H9 (cell line): ENCODE results near the gene ACSL6. TPM values are rescaled to one million over a fixed set of nuclear protein-coding genes. Genes with fewer than 3 reads are reported as not detected.

Experiments used
- DNase-seq: peaks from one replicate; pipeline ENCODE4 v3.0.0-alpha.2; 2017
- H2AFZ ChIP-seq: one replicate; pipeline ENCODE4 v1.6.1; 2013; ENCODE audit warnings: mild to moderate bottlenecking, low read length, control low read depth, moderate library complexity
- H2AK5ac ChIP-seq: 2 replicates; pipeline ENCODE4 v1.6.1; 2013; ENCODE audit warnings: low read length, control low read depth, mixed read lengths; ENCODE audit not compliant: insufficient read length
- H2BK120ac ChIP-seq: one replicate; pipeline ENCODE4 v1.6.1; 2013; ENCODE audit warnings: low read depth, mild to moderate bottlenecking, low read length, control low read depth, inconsistent platforms; ENCODE audit not compliant: poor library complexity, severe bottlenecking
- H2BK12ac ChIP-seq: 2 replicates; pipeline ENCODE4 v1.6.1; 2013; ENCODE audit warnings: low read length, control low read depth, mixed read lengths, low read depth; ENCODE audit not compliant: insufficient read length
- H2BK15ac ChIP-seq: 2 replicates; pipeline ENCODE4 v1.6.1; 2013; ENCODE audit warnings: low read depth, low read length, control low read depth
- H2BK20ac ChIP-seq: one replicate; pipeline ENCODE4 v1.6.1; 2013; ENCODE audit warnings: low read depth, mild to moderate bottlenecking, low read length, control low read depth, inconsistent platforms; ENCODE audit not compliant: poor library complexity, severe bottlenecking
- H2BK5ac ChIP-seq: 2 replicates; pipeline ENCODE4 v1.6.1; 2013; ENCODE audit warnings: low read length, control low read depth, mixed read lengths; ENCODE audit not compliant: insufficient read length
- H3K14ac ChIP-seq: 2 replicates; pipeline ENCODE4 v1.6.1; 2013; ENCODE audit warnings: low read length, control low read depth; ENCODE audit not compliant: insufficient read depth
- H3K18ac ChIP-seq: 2 replicates; pipeline ENCODE4 v1.6.1; 2013; ENCODE audit warnings: low read depth, mild to moderate bottlenecking, mixed read lengths, low read length, control low read depth; ENCODE audit not compliant: insufficient read length
- H3K23ac ChIP-seq: 2 replicates; pipeline ENCODE4 v1.6.1; 2013; ENCODE audit warnings: low read length, control low read depth, mixed read lengths, low read depth; ENCODE audit not compliant: insufficient read length
- H3K23me2 ChIP-seq: 2 replicates; pipeline ENCODE4 v1.6.1; 2013; ENCODE audit warnings: low read depth, mild to moderate bottlenecking, mixed read lengths, low read length, control low read depth; ENCODE audit not compliant: insufficient read length, poor library complexity, severe bottlenecking
- H3K27ac ChIP-seq: 2 replicates; pipeline ENCODE4 v1.5.1; 2013; ENCODE audit warnings: low read length, control low read depth, mixed read lengths, low read depth; ENCODE audit not compliant: insufficient read length
- H3K27me3 ChIP-seq: 2 replicates; pipeline ENCODE4 v1.6.1; 2013; ENCODE audit warnings: low read length, control low read depth, inconsistent platforms; ENCODE audit not compliant: insufficient read depth
- H3K4ac ChIP-seq: 2 replicates; pipeline ENCODE4 v1.6.1; 2013; ENCODE audit warnings: low read depth, mild to moderate bottlenecking, control low read depth, inconsistent platforms, low read length, moderate library complexity
- H3K4me1 ChIP-seq: 2 replicates; pipeline ENCODE4 v1.6.1; 2013; ENCODE audit warnings: low read length, control low read depth, inconsistent platforms; ENCODE audit not compliant: insufficient read depth
- H3K4me2 ChIP-seq: 2 replicates; pipeline ENCODE4 v1.6.1; 2013; ENCODE audit warnings: low read length, control low read depth, mixed read lengths; ENCODE audit not compliant: insufficient read length, insufficient read depth
- H3K56ac ChIP-seq: 2 replicates; pipeline ENCODE4 v1.6.1; 2013; ENCODE audit warnings: low read depth, mild to moderate bottlenecking, mixed read lengths, low read length, control low read depth; ENCODE audit not compliant: insufficient read length
- H3K79me1 ChIP-seq: 2 replicates; pipeline ENCODE4 v1.6.1; 2013; ENCODE audit warnings: low read depth, mild to moderate bottlenecking, moderate library complexity, low read length, control low read depth, inconsistent platforms; ENCODE audit not compliant: insufficient read depth, poor library complexity, severe bottlenecking
- H3K79me2 ChIP-seq: 2 replicates; pipeline ENCODE4 v1.6.1; 2013; ENCODE audit warnings: low read length, control low read depth, inconsistent platforms; ENCODE audit not compliant: insufficient read depth
- H3K9ac ChIP-seq: 2 replicates; pipeline ENCODE4 v1.6.1; 2013; ENCODE audit warnings: low read length, control low read depth, mixed read lengths; ENCODE audit not compliant: insufficient read length; ENCODE audit errors: extremely low read depth
- H3K9me3 ChIP-seq: one replicate; pipeline ENCODE4 v1.6.1; 2013; ENCODE audit warnings: low read depth, low read length, inconsistent platforms; ENCODE audit not compliant: control insufficient read depth
- H3T11ph ChIP-seq: one replicate; pipeline ENCODE4 v1.6.1; 2013; ENCODE audit warnings: mild to moderate bottlenecking, low read length, control low read depth, inconsistent platforms
- H4K20me1 ChIP-seq: one replicate; pipeline ENCODE4 v1.6.1; 2013; ENCODE audit not compliant: control insufficient read depth, insufficient read length, insufficient read depth
- H4K5ac ChIP-seq: 2 replicates; pipeline ENCODE4 v1.6.1; 2013; ENCODE audit warnings: low read depth, mild to moderate bottlenecking, mixed read lengths, low read length, control low read depth; ENCODE audit not compliant: insufficient read length
- H4K8ac ChIP-seq: replicated peaks from 2 replicates; pipeline ENCODE4 v1.6.1; 2013; ENCODE audit warnings: low read length, control low read depth, mixed read lengths, low read depth; ENCODE audit not compliant: insufficient read length
- H4K91ac ChIP-seq: 2 replicates; pipeline ENCODE4 v1.6.1; 2013; ENCODE audit warnings: low read depth, mild to moderate bottlenecking, moderate library complexity, mixed read lengths, low read length, control low read depth; ENCODE audit not compliant: insufficient read length
- H3K27ac Mint-ChIP-seq, 3 experiments: 2 replicates in 2 of 3; 3 replicates in 1 of 3; pipeline ENCODE4 v1.8.0; 2020 to 2021; ENCODE audit warnings: mixed read lengths in 3 of 3, mild to moderate bottlenecking in 1 of 3, moderate library complexity in 1 of 3
- H3K27me3 Mint-ChIP-seq: 2 replicates; pipeline ENCODE4 v1.8.0; 2021; ENCODE audit warnings: low read depth, mild to moderate bottlenecking, moderate library complexity, mixed read lengths
- H3K36me3 Mint-ChIP-seq, 3 experiments: 2 replicates in 2 of 3; 3 replicates in 1 of 3; pipeline ENCODE4 v1.8.0; 2020 to 2021; ENCODE audit warnings: low read depth in 3 of 3, mixed read lengths in 3 of 3; ENCODE audit not compliant: insufficient read depth in 1 of 3
- H3K4me1 Mint-ChIP-seq, 2 experiments: 2 replicates each; pipeline ENCODE4 v1.8.0; 2020; ENCODE audit warnings: mixed read lengths in 2 of 2
- H3K4me3 Mint-ChIP-seq, 2 experiments: 2 replicates in 1 of 2; 3 replicates in 1 of 2; pipeline ENCODE4 v1.8.0; 2020 to 2021; ENCODE audit warnings: mild to moderate bottlenecking in 2 of 2, mixed read lengths in 2 of 2, moderate library complexity in 1 of 2
- H3K9me3 Mint-ChIP-seq, 2 experiments: 2 replicates in 1 of 2; 3 replicates in 1 of 2; pipeline ENCODE4 v1.8.0; 2020; ENCODE audit warnings: mild to moderate bottlenecking in 2 of 2, mixed read lengths in 2 of 2, moderate library complexity in 1 of 2
- WGBS: extraction: QIAGEN DNeasy Blood & Tissue Kit; methylation state at CpG from one replicate; pipeline ENCODE4 v1.1.7; 2013; ENCODE audit warnings: missing lambda C conversion rate, low lambda C conversion rate, mixed read lengths; ENCODE audit not compliant: insufficient read length; ENCODE audit errors: extremely low coverage; 5-methylcytosine and 5-hydroxymethylcytosine counted together
- total RNA-seq: library from RNA; stranded (reverse); gene quantifications from 2 replicates; pipeline ENCODE4 v1.2.1, GENCODE V29; 2021
- TF ChIP-seq, protein P1 (sequence below): fragments of 200-600 bp; sonication (generic); conservative IDR thresholded peaks from 3 replicates; pipeline ENCODE4 v1.8.0; 2021; ENCODE audit warnings: antibody characterized with exemption, mild to moderate bottlenecking

ACSL6 gene
- total RNA-seq, 1 experiment from 2014 or later = 1.6 TPM

DNA sequence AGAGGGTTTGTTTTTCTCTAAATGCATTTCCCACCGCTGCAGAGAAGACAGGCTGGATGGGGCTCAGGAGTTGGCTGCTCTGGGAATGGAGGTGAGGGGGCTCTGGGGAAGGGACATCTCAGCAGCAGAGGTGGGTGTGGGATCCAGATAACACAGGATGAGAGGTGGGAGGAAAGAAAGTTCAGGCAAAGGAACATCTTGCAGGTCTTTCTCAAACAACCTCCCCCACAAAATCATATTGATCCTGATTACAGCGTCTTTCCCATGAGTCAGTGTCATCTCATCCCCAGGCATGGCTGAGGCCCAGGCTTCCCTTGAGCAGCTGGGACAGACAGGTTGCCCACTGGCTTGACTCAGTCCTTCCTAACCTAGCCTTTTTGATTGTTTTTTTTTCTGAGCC lies 11.3 kb upstream of the ACSL6 start:
- peaks cover 4% of the 10 kb centered on the region; the same call in 1 of the 2 replicates for H3K27me3 Mint-ChIP-seq
- no CpG with 5 or more reads among the region's 2 CpGs for WGBS

More for the DNA sequence above, 11.3 kb upstream of the ACSL6 start:
- Histone ChIP-seq H3K4me2 (no peak overlapping the region), H4K8ac (no peak overlapping the region), H3K23me2 (no peaks in the 10 kb centered on the region), H3K27ac (no peak overlapping the region), H2BK5ac (no peak overlapping the region), H3T11ph (no peak overlapping the region), H3K56ac (no peak overlapping the region), H4K20me1 (no peaks in the 10 kb centered on the region), H4K91ac (no peak overlapping the region), H3K14ac (no peak overlapping the region), H3K9ac (no peak overlapping the region), H4K5ac (no peak overlapping the region), H3K27me3 (no peaks in the 10 kb centered on the region), H3K79me2 (no peaks in the 10 kb centered on the region), H3K23ac (no peak overlapping the region), H2BK12ac (no peak overlapping the region), H3K9me3 (no peaks in the 10 kb centered on the region), H2BK120ac (no peak overlapping the region), H2BK20ac (no peak overlapping the region), H3K18ac (no peak overlapping the region), H2BK15ac (no peak overlapping the region), H2AK5ac (no peak overlapping the region), H3K4ac (no peak overlapping the region), H3K4me1 (no peaks in the 10 kb centered on the region), H3K79me1 (no peaks in the 10 kb centered on the region), H2AFZ (no peak overlapping the region)
- TF ChIP-seq, protein P1, sequence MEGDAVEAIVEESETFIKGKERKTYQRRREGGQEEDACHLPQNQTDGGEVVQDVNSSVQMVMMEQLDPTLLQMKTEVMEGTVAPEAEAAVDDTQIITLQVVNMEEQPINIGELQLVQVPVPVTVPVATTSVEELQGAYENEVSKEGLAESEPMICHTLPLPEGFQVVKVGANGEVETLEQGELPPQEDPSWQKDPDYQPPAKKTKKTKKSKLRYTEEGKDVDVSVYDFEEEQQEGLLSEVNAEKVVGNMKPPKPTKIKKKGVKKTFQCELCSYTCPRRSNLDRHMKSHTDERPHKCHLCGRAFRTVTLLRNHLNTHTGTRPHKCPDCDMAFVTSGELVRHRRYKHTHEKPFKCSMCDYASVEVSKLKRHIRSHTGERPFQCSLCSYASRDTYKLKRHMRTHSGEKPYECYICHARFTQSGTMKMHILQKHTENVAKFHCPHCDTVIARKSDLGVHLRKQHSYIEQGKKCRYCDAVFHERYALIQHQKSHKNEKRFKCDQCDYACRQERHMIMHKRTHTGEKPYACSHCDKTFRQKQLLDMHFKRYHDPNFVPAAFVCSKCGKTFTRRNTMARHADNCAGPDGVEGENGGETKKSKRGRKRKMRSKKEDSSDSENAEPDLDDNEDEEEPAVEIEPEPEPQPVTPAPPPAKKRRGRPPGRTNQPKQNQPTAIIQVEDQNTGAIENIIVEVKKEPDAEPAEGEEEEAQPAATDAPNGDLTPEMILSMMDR = no peak
- Mint-ChIP-seq H3K36me3 (no peaks in the 10 kb centered on the region), H3K9me3 (no peaks in the 10 kb centered on the region), H3K4me3 (no peak overlapping the region), H3K4me1 (peaks cover 0 to 4% of the 10 kb centered on the region in 2 experiments; a peak in 2 of 4 replicates), H3K27ac (no peak overlapping the region)
- DNase-seq = no peak
